ENCODE results near the gene SLC25A25.

The SLC25A25 gene

DNA sequence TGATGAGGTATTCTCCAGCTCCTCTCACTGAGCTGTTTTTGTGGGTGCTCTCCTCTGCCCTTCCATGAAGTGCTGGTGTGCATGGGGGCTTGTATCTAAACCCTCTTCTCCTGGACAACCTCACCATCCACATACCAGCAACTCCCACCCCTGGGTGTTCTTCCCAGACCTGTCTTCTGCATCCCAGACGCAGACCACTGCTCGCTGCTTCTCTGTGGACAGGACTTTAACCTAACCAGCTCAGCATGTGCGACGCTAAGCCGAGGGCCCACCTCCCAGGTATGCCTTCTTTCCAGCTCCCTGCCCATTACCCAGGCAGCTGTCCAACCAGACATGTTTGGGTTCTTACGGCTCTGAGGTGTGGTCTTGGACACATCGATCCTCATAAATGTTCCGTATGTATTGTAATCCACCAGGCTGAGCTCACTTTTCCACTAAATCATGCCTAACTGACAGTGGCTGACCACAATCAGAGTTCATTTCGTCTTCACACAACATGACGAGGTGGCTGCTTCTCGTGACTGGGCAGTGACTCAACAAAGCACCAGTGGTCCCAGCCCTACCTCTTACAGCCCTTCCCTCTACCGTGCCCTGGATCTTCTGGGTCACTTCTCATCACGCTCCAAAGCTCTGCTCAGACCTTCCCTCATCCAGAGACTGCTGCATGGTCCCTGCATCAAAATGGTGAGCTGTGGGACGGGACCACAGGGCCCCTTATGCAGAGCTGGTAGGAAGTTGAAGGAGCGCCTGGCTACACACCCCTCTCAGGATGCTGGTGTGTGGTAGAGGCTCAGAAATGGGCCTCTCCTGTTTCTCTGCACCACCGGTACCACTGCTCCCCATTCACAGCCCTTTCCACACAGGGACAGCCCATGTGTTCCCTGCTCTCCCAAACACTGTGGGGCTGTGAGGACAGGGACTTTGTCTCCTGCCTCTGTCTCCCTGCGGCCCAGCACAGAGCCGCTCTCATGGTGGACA is 69.1 kb downstream of the SLC25A25 start:
- FAIRE-seq (no peak), DNase-seq (ENCODE audit: insufficient read length, low spot score) (no peak)
- no peak for TF ChIP-seq CTCF (IDR thresholded peaks at IDR 0.05; ENCODE audit: insufficient read depth, missing control alignments)

DNA sequence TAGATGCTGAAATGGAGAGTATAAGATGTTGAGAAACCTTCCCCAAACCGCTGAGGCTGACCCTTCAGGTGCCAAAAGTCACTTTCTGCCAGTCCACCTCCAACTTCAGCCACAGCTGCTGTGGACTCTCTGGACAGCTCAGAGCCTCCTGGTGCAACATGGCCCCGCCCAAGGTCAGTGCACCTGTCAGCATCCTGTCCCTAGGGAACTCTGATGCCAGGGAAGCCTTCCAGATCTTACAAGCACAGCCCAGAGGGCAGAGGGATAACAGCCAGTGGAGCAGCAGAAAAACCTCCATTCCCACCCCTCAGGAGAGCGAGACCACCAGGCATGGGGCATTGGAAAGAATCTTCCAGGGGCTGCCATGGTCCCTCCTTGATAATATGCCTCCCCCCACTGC is 70.0 kb downstream of the SLC25A25 start:
- no peak for FAIRE-seq
- DNase-seq (ENCODE audit: insufficient read length, low spot score) = no peak
- TF ChIP-seq CTCF (IDR thresholded peaks at IDR 0.05; ENCODE audit: insufficient read depth, missing control alignments) = no peak

DNA sequence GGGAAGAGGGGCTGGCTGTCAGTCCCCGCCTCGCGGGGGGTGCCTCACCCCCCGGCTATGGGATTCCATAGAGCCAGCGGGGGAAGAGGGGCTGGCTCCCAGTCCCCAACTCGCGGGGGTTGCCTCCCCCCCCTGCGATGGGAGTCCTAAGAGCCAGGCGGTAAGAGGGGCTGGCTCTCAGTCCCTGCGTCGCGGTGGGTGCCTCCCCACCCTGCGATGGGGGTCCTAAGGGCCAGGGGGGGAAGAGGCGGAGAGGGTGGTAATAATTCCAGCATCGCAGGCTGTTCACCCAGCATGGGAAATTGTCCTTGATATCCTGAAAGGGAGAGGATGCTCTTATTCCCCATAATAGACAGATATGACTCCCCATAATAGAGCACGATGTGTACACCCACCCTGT is 71.6 kb downstream of the SLC25A25 start:
- DNase-seq (ENCODE audit: insufficient read length, low spot score) (no peak), FAIRE-seq (no peak)
- no peak for TF ChIP-seq CTCF (IDR thresholded peaks at IDR 0.05; ENCODE audit: insufficient read depth, missing control alignments)

GRCh38 chr9:128141604-128142003 is 73.6 kb downstream of the SLC25A25 start:
- FAIRE-seq (no peak), DNase-seq (ENCODE audit: insufficient read length, low spot score) (no peak)
- no peak for TF ChIP-seq CTCF (IDR thresholded peaks at IDR 0.05; ENCODE audit: insufficient read depth, missing control alignments)

DNA sequence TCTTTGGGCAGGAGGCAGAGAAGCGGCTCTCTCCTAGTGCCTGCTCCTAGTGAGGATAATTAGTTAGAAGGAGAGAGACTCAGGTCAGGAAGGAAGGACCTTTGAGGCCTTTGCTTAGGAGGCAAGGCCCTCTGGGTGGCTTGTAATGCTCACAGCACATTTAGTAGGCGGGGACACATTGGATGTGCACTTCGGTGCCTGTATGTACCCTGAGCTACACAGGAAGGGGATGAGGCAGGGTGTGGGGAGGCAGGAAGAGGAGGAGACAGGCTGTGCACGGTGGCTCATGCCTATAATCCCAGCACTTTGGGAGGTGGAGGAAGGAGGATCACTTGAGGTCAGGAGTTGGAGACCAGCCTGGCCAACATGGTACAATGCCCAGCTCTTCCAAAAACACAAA is 74.0 kb downstream of the SLC25A25 start:
- TF ChIP-seq CTCF (IDR thresholded peaks at IDR 0.05; ENCODE audit: insufficient read depth, missing control alignments) = no peak
- FAIRE-seq (no peak), DNase-seq (ENCODE audit: insufficient read length, low spot score) (no peak)

DNA sequence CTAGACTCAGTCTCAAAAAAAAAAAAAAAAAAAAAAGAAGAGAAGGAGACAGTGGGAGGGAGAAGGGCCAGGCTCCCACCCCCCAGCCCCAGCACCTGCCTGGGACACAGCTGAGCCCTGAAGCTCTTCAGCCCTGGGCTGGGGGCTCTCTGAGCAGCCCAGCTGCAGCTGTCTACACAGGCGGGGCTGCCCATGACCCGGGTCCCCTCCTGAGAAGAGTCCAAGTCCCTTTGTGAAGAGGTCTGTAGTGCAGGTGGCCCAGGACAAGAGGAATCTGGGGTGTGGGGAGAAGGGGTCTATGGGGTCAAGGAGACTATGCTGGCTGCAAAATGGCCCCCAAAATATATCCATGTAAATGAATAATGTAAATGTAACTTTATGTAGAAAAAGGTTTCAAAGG is 74.6 kb downstream of the SLC25A25 start:
- FAIRE-seq (no peak), DNase-seq (ENCODE audit: insufficient read length, low spot score) (no peak)
- TF ChIP-seq CTCF (IDR thresholded peaks at IDR 0.05; ENCODE audit: insufficient read depth, missing control alignments) = no peak
